AG04450 (cell line): ENCODE measurements around the gene PKN2. TPM values are rescaled to one million over a fixed set of nuclear protein-coding genes. Genes with fewer than 3 reads are reported as not detected.
"Not testable (repeated sequence)": the region's sequence is repeated elsewhere in the genome, so short reads cannot be mapped to it uniquely, and the experiment has no call there.

Source experiments
- CTCF ChIA-PET: fragments of 300-600, 350-600 bp; formaldehyde crosslinking; extraction: SDS; loops from one replicate; lab custom pipeline; 2022; ENCODE audit warnings: antibody characterized with exemption, inconsistent platforms; lab: Charles Lee
- POLR2A ChIA-PET: fragments of 350-600 bp; formaldehyde crosslinking; extraction: SDS; loops from one replicate; lab custom pipeline; 2021; ENCODE audit warnings: antibody characterized with exemption, inconsistent platforms; lab: Yijun Ruan, JAX
- DNase-seq: peaks from one replicate; pipeline ENCODE4 v3.0.0-alpha.2; 2011; ENCODE audit warnings: low read depth, low spot score
- H3K27ac ChIP-seq: one replicate; pipeline ENCODE4 v1.5.1; 2012; ENCODE audit warnings: low read depth, low read length, control low read depth
- H3K27me3 ChIP-seq: one replicate; pipeline ENCODE4 v1.6.0; 2012; ENCODE audit warnings: low read length; ENCODE audit not compliant: control insufficient read depth, insufficient read depth
- H3K4me3 ChIP-seq: 2 replicates; pipeline ENCODE4 v1.5.1; 2011; ENCODE audit warnings: mild to moderate bottlenecking, low read depth, low read length, control low read depth
- H3K9me3 ChIP-seq: 2 replicates; pipeline ENCODE4 v1.5.1; 2012; ENCODE audit warnings: low read length; ENCODE audit not compliant: control insufficient read depth, insufficient read depth
- CTCF ChIP-seq: IDR thresholded peaks from 2 replicates; pipeline ENCODE4 v1.5.1; 2011; ENCODE audit warnings: low read depth, low read length, control low read depth, inconsistent platforms
- polyA plus RNA-seq: library from polyadenylated mRNA; depleted of rRNA; stranded (reverse); fragments of >200 nt; gene quantifications from 2 replicates; pipeline ENCODE4 v1.2.3, GENCODE V29; 2011

The PKN2 gene
- polyA plus RNA-seq, 1 experiment: 35.9 TPM

- H3K4me3 ChIP-seq: no peak overlapping the region
- no peak for TF ChIP-seq CTCF
- no peak overlapping the region for H3K27ac ChIP-seq
- no peaks in the 10 kb centered on the region for H3K9me3 ChIP-seq
- H3K27me3 ChIP-seq: no peaks in the 10 kb centered on the region
- no peak for DNase-seq
- ChIA-PET CTCF (interaction anchor here (0.6 to 6.6 kb wide), 40 partner anchors 9 to 1899 kb away, joined by 3 to 131 read pairs (median 5); partner anchors contain the start of gene PKN2), POLR2A (no interaction called here)
Measured at GRCh38 chr1:88876573-88877365, 192.7 kb downstream of the PKN2 start.

GRCh38 chr1:88877382-88877825 is 193.3 kb downstream of the PKN2 start:
- no peaks in the 10 kb centered on the region for H3K27me3 ChIP-seq
- CTCF ChIA-PET: interaction anchor here (0.6 to 6.6 kb wide), 39 partner anchors 10 to 271 kb away, joined by 3 to 131 read pairs (median 5); partner anchors contain the start of gene PKN2
- POLR2A ChIA-PET: no interaction called here

DNA sequence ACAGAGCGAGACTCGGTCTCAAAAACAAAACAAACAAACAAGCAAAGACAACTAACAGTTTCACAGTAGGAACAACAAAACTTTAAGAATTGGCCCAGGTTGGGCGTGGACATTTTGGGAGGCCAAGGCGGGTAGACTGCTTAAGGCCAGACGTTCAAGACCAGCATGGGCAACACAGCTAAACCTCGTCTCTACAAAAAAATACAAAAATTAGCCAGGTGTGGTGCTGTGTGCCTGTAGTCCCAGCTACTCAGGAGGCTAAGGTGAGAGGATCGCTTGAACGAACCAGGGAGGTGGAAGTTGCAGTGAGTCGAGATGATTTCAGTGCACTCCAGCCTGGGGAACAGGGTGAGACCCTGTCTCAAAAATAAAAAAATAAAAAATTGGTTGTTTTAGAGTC is 193.8 kb downstream of the PKN2 start:
- H3K27ac ChIP-seq: no peak overlapping the region
- no peak overlapping the region for H3K4me3 ChIP-seq
- CTCF ChIA-PET: interaction anchor here (0.6 to 6.6 kb wide), 22 partner anchors 10 to 815 kb away, joined by 3 to 131 read pairs (median 6); no protein-coding TSS in a partner anchor
- H3K27me3 ChIP-seq: no peaks in the 10 kb centered on the region
- DNase-seq: no peak
- TF ChIP-seq CTCF: no peak
- POLR2A ChIA-PET: no interaction called here
- no peaks in the 10 kb centered on the region for H3K9me3 ChIP-seq

More at GRCh38 chr1:88877382-88877825, 193.3 kb downstream of the PKN2 start:
- H3K27ac ChIP-seq: no peak overlapping the region
- H3K9me3 ChIP-seq: no peaks in the 10 kb centered on the region
- H3K4me3 ChIP-seq: no peak overlapping the region
- no peak for DNase-seq
- TF ChIP-seq CTCF: peak; percentile 51

- CTCF ChIA-PET: interaction anchor here (1.0 to 6.6 kb wide), 9 partner anchors 9 to 816 kb away, joined by 3 to 131 read pairs (median 13); no protein-coding TSS in a partner anchor
- no peak for DNase-seq
- Histone ChIP-seq H3K27me3 (no peaks in the 10 kb centered on the region), H3K9me3 (no peaks in the 10 kb centered on the region), H3K4me3 (no peak overlapping the region), H3K27ac (no peak overlapping the region)
- POLR2A ChIA-PET: no interaction called here
- no peak for TF ChIP-seq CTCF
Measured at GRCh38 chr1:88878731-88879130, 194.7 kb downstream of the PKN2 start.

- ChIA-PET CTCF (interaction anchor here (0.5 to 5.2 kb wide), 4 partner anchors 24 to 233 kb away, joined by 3 to 38 read pairs (median 4); no protein-coding TSS in a partner anchor), POLR2A (interaction anchor here (0.7 kb wide), 1 partner anchor 10 kb away, joined by 4 read pairs; no protein-coding TSS in a partner anchor)
- H3K27ac ChIP-seq, DNase-seq, H3K9me3 ChIP-seq, H3K4me3 ChIP-seq, H3K27me3 ChIP-seq: not testable (repeated sequence)
Measured at GRCh38 chr1:88880717-88881116, 196.6 kb downstream of the PKN2 start.
